NCI-H2029 (cell line): Measurements from ENCODE around the gene LIPM.

ENCODE experiments used
- DNase-seq: peaks from one replicate; lab custom pipeline; 2025; lab: John Stamatoyannopoulos, UW

Gene LIPM

GRCh38 chr10:88802523-88803285, at the start of gene LIPM:
LIPM (plus strand) TSS chr10:88802730; CDS start chr10:88802897, 167 bp downstream.
- no peak for DNase-seq

GRCh38 chr10:88754287-88754686, 48.2 kb upstream of the LIPM start:
- no peak for DNase-seq

GRCh38 chr10:88755753-88756152, 46.8 kb upstream of the LIPM start:
- DNase-seq, result no peak

- DNase-seq, result no peak
Measured at GRCh38 chr10:88756660-88757059, 45.9 kb upstream of the LIPM start.

GRCh38 chr10:88759366-88760101, 43.0 kb upstream of the LIPM start, which contains the start of gene LIPN:
LIPN (plus strand) TSS chr10:88760020; CDS start chr10:88761406, 1,386 bp downstream.
- no peak for DNase-seq

GRCh38 chr10:88762906-88763305, 39.6 kb upstream of the LIPM start:
- DNase-seq, result no peak

GRCh38 chr10:88763441-88763840, 39.1 kb upstream of the LIPM start:
- DNase-seq, result no peak

GRCh38 chr10:88764110-88764509, 38.4 kb upstream of the LIPM start:
- no peak for DNase-seq

GRCh38 chr10:88765816-88766215, 36.7 kb upstream of the LIPM start:
- DNase-seq, result no peak

- DNase-seq, result no peak
Measured at GRCh38 chr10:88769384-88769783, 33.1 kb upstream of the LIPM start.

GRCh38 chr10:88781206-88781605, 21.3 kb upstream of the LIPM start:
- no peak for DNase-seq

- no peak for DNase-seq
Measured at GRCh38 chr10:88782222-88782621, 20.3 kb upstream of the LIPM start.

- DNase-seq, result no peak
Measured at GRCh38 chr10:88783724-88784123, 18.8 kb upstream of the LIPM start.

GRCh38 chr10:88786032-88786770, 16.3 kb upstream of the LIPM start:
- no peak for DNase-seq

- no peak for DNase-seq
Measured at GRCh38 chr10:88787463-88787862, 15.1 kb upstream of the LIPM start.

GRCh38 chr10:88788924-88789323, 13.6 kb upstream of the LIPM start:
- DNase-seq, result no peak

GRCh38 chr10:88791924-88792323, 10.6 kb upstream of the LIPM start:
- DNase-seq, result no peak

GRCh38 chr10:88792661-88793060, 9.9 kb upstream of the LIPM start:
- no peak for DNase-seq

- DNase-seq, result no peak
Measured at GRCh38 chr10:88793712-88794299, 8.7 kb upstream of the LIPM start.

- DNase-seq, result no peak
Measured at GRCh38 chr10:88794731-88795130, 7.8 kb upstream of the LIPM start.

- no peak for DNase-seq
Measured at GRCh38 chr10:88800152-88801125, 2.1 kb upstream of the LIPM start.
